Endometrial microvascular endothelial cells (primary cell): ENCODE results near the gene CCDC120. TPM values are rescaled to one million over a fixed set of nuclear protein-coding genes. Genes with fewer than 3 reads are reported as not detected.

ENCODE experiments used
- in situ Hi-C: cut with HindIII; loops from 2 replicates; pipeline ENCODE4 v1.10.0; 2017; ENCODE audit warnings: low sequenced_read_pairs, low pct_unique_long_range_greater_than_20kb; ENCODE audit errors: inconsistent ontology term
- total RNA-seq: library from RNA; depleted of rRNA; stranded (reverse); fragments of >200 nt; gene quantifications from one replicate; pipeline ENCODE4 v1.2.3, GENCODE V29; 2015; ENCODE audit errors: inconsistent ontology term

Gene CCDC120
- total RNA-seq, 1 donor from 2014 or later = 1.0 TPM

- in situ Hi-C loops = no loop called here
Observed at GRCh38 chrX:49059681-49060085, 884 bp downstream of the CCDC120 start.

- in situ Hi-C loops = no loop called here
Observed at GRCh38 chrX:49060914-49061313, 2.1 kb downstream of the CCDC120 start.

GRCh38 chrX:49061490-49061889, 2.7 kb downstream of the CCDC120 start:
- in situ Hi-C loops = no loop called here

GRCh38 chrX:49061916-49062315, 3.1 kb downstream of the CCDC120 start:
- in situ Hi-C loops = no loop called here

- in situ Hi-C loops = no loop called here
Observed at GRCh38 chrX:49063715-49064114, 4.9 kb downstream of the CCDC120 start.

- in situ Hi-C loops = no loop called here
Observed at GRCh38 chrX:49064303-49064702, 5.5 kb downstream of the CCDC120 start.

GRCh38 chrX:49064735-49065134, 5.9 kb downstream of the CCDC120 start:
- in situ Hi-C loops = no loop called here

GRCh38 chrX:49066278-49066677, 7.5 kb downstream of the CCDC120 start:
- in situ Hi-C loops = no loop called here

- in situ Hi-C loops = no loop called here
Observed at GRCh38 chrX:49066690-49067089, 7.9 kb downstream of the CCDC120 start.

GRCh38 chrX:49067285-49068120, 8.7 kb downstream of the CCDC120 start:
- in situ Hi-C loops = no loop called here

- in situ Hi-C loops = no loop called here
Observed at GRCh38 chrX:49069038-49069437, 10.2 kb downstream of the CCDC120 start.

- in situ Hi-C loops = no loop called here
Observed at GRCh38 chrX:49070988-49071387, 12.2 kb downstream of the CCDC120 start.

GRCh38 chrX:49071877-49072711, 13.3 kb downstream of the CCDC120 start:
- in situ Hi-C loops = no loop called here

- in situ Hi-C loops = no loop called here
Observed at GRCh38 chrX:49072712-49073095, 13.9 kb downstream of the CCDC120 start.

GRCh38 chrX:49073601-49074575, 15.1 kb downstream of the CCDC120 start, which contains the start of gene PRAF2:
Gene PRAF2 (minus strand): TSS chrX:49074002. CDS start chrX:49073987, 15 bp downstream.
- in situ Hi-C loops = no loop called here

GRCh38 chrX:49075347-49075746, 16.5 kb downstream of the CCDC120 start:
- in situ Hi-C loops = no loop called here

- in situ Hi-C loops = no loop called here
Observed at GRCh38 chrX:49077941-49078340, 19.1 kb downstream of the CCDC120 start.

- in situ Hi-C loops = no loop called here
Observed at GRCh38 chrX:49079489-49080428, 21.0 kb downstream of the CCDC120 start, which contains the start of gene WDR45. Gene WDR45 (minus strand): TSS chrX:49079887. CDS start chrX:49078095, 1,792 bp downstream.
